HUDEP-2 (cell line): ENCODE measurements around the gene DOCK11.
A peak's percentile ranks its signal among the peaks of the same experiment; 100 is the strongest.

Experiments used
- DNase-seq, 76 experiments: peaks; one replicate each; lab custom pipeline; 2025; ENCODE audit not compliant: unreplicated experiment in 76 of 76; lab: John Stamatoyannopoulos, UW

DOCK11 gene

GRCh38 chrX:118499295-118499694 is 3.7 kb downstream of the DOCK11 start:
- no peak for DNase-seq

GRCh38 chrX:118502161-118502789 is 6.7 kb downstream of the DOCK11 start:
- DNase-seq, result peak in 24 of 76 experiments; percentile 1 to 63 (median 14)

- DNase-seq, result no peak
Observed at GRCh38 chrX:118503260-118504041, 7.8 kb downstream of the DOCK11 start.

- DNase-seq, result peak in 39 of 76 experiments; percentile 0 to 47 (median 3)
Observed at GRCh38 chrX:118504581-118504980, 9.0 kb downstream of the DOCK11 start.

GRCh38 chrX:118506805-118507480 is 11.3 kb downstream of the DOCK11 start:
- no peak for DNase-seq

GRCh38 chrX:118507766-118508165 is 12.2 kb downstream of the DOCK11 start:
- DNase-seq, result no peak

- DNase-seq, result no peak
Observed at GRCh38 chrX:118508221-118508620, 12.6 kb downstream of the DOCK11 start.

GRCh38 chrX:118508635-118509034 is 13.0 kb downstream of the DOCK11 start:
- DNase-seq, result no peak

GRCh38 chrX:118510111-118510510 is 14.5 kb downstream of the DOCK11 start:
- DNase-seq, result no peak

GRCh38 chrX:118513120-118513898 is 17.7 kb downstream of the DOCK11 start:
- no peak for DNase-seq

GRCh38 chrX:118519411-118520215 is 24.0 kb downstream of the DOCK11 start:
- no peak for DNase-seq

- no peak for DNase-seq
Observed at GRCh38 chrX:118520216-118521206, 24.9 kb downstream of the DOCK11 start.

- DNase-seq, result no peak
Observed at GRCh38 chrX:118521435-118521834, 25.8 kb downstream of the DOCK11 start.

GRCh38 chrX:118522230-118522926 is 26.8 kb downstream of the DOCK11 start:
- DNase-seq, result no peak

- DNase-seq, result peak in 6 of 76 experiments; percentile 1 to 19 (median 14)
Observed at GRCh38 chrX:118523920-118524319, 28.3 kb downstream of the DOCK11 start.

GRCh38 chrX:118524344-118524743 is 28.7 kb downstream of the DOCK11 start:
- DNase-seq, result no peak

- DNase-seq, result no peak
Observed at GRCh38 chrX:118525174-118525730, 29.6 kb downstream of the DOCK11 start.

GRCh38 chrX:118526149-118526548 is 30.5 kb downstream of the DOCK11 start:
- DNase-seq, result no peak
